ENCODE measurements around the gene PDE1C.

DNA sequence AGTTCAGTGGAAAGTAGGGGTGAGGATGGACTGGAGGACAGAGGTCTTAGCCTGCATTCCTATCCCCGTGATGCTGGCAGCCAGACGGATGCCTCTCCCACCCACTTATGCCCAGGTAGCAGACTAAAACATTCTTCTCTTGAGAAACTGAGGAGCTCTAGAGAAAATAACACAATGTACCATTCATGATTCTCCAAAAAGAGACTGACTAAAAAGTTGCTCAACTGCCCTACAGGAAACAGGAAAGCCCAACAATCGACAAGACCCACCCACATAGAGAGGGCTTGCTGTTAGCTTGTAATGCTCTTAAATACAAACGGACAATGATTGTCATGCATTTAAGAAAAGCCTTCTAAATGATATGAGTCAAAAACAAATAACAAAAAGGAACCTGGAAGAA is 33.2 kb upstream of the PDE1C start:
- TF ChIP-seq FOXK2 (IDR thresholded peaks at IDR 0.05) (no peak), SP1 (IDR thresholded peaks at IDR 0.05) (no peak), SUZ12 (IDR thresholded peaks at IDR 0.05) (no peak), TARDBP (IDR thresholded peaks at IDR 0.05) (no peak)
